GM18868 (cell line): Measurements from ENCODE around the gene LSP1.
A peak's percentile ranks its signal among the peaks of the same experiment; 100 is the strongest.
"Not testable (repeated sequence)": the region's sequence is repeated elsewhere in the genome, so short reads cannot be mapped to it uniquely, and the experiment has no call there.

Experiments
- ATAC-seq: cut with Tn5 transposase; IDR thresholded peaks from one replicate; pipeline ENCODE4 v1.9.1; 2021; ENCODE audit warnings: mild to moderate bottlenecking, moderate library complexity; ENCODE audit not compliant: unreplicated experiment

LSP1 gene

DNA sequence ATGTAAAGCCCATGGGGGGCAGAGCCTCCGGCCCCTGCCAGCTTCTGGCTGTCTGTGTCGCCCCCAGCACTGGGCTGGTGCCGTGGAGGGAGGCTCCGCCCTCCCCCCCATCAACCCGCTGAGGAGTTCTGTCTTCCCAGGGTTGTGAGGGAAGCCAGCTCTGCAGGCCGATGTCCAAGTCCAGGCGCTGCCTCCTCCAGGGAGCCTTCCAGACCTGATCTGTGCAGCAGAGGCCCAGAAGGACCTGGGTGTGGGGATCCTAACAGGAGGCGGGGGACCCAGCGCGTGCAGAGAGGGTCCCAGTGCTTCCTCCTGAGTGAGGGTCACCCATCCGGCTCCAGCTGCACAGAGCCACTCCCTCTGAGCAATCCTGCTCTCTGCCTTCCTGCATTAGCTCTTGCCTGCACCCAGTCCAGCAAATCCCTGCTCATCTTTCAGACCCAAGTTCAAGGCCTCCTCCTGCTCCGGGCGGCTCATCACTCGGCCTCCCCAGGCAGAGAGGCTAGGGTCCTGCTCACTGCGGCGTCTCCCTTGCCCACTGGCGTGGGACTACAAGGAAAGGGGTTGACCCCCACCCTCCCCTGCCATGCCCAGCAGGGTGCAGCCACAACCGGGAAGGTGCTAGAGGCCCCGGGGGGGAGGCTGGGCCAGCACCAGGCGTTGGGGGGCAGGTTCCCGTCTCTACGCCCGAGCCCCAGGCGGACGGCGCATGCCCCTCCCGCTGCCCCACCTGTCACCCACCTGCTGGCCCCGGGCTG lies 22.4 kb downstream of the LSP1 start:
- no peak for ATAC-seq

DNA sequence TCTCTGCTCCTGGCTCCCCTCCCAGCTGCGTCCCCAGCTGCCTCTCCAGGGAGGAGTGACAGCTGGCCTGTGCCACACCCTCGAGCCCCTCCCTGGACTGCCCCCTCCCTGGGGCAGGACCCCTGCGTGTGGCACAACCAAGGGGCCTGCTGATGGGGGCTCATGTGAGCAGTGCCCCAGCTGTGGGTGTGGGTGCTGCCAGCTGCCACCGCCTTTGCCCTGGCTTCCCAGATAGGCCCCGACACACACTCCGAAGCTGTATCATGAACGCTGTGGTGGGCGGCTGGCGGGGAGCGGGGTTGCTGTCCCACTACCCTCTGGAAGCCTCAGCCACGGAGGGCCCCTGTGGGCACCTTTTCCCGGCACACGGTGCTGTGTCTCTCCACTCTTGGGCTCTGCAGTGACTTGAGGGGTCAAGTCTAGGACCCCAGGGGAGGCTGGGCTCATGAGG lies 23.0 kb downstream of the LSP1 start:
- ATAC-seq = not testable (repeated sequence)

DNA sequence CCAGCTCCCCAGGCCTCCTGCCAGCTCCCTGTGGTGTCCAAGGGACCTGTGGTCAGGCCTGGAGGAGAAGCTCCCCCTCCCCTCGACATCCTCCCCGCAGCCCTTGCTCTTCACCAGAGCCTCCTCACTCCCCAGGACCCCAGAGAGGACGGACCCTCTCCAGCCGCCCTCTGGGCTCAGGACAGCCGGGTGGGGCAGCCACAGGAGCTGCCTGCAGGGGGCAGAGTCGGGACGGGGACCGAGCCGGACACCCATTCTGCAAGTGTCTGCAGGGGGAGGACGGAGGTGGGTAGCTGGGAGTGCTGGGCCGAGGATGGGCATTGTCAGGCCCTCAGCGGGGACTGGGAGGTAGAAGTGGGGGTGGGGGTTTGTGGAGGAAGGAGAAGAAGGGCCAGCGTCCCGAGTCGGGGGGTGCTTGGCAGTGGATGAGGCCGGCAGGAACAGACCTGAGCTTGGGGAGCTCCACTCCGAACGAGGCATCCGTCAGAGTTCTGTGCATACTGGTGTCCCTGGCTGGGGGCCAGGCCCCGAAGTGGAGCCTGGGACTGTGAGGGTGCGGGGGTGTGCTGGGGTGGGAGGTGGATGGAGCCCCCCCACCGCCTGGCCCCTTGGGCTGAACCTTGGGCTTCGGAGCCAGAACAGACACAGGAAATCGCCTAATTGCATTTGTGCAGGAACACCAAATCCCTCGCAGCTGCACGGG lies 23.6 kb downstream of the LSP1 start:
- no peak for ATAC-seq

DNA sequence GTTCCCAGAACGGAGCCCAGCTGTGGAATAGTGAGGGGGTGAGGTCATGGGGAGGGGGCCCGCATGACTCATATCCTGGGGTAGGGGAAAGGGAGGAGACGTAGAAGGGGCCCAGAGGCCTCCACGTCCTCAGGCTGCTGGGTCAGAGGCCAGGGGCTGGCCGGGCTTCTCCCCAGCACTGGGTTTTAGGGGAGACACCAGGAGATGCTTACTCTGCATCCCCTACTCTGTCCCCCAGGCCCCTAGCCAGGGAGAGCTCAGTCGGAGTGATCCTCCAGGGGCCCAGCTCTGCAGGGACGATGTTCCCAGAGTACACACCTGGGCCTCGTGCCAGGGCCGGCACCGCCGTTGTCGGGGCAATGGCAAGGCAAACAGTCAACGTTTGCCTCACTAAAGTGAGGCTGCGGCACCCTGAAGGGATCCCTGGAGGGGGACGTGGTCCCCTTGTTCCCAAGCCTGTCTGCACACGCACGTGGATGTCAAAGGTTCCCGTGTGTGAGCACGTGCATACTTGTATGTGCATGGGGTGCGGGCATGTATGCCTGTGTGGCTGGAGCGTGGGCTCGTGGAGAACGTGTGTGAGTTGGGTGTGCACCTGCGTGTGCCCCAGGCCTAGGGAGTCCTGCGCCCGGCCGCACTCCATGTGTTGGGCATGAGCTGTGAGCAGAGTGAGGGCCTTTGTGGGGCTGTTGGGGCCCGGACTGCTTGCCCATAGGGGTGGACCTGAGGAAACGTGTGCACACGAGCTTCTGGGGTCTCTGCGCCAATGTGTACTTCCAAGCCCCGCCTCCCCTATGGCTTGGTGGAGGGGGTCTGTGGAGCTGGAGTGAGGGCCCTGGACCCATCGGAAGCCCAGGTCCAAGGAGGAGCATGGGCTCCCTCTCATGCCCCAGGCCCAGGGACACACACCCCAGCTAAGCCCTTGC lies 24.6 kb downstream of the LSP1 start:
- ATAC-seq = no peak

DNA sequence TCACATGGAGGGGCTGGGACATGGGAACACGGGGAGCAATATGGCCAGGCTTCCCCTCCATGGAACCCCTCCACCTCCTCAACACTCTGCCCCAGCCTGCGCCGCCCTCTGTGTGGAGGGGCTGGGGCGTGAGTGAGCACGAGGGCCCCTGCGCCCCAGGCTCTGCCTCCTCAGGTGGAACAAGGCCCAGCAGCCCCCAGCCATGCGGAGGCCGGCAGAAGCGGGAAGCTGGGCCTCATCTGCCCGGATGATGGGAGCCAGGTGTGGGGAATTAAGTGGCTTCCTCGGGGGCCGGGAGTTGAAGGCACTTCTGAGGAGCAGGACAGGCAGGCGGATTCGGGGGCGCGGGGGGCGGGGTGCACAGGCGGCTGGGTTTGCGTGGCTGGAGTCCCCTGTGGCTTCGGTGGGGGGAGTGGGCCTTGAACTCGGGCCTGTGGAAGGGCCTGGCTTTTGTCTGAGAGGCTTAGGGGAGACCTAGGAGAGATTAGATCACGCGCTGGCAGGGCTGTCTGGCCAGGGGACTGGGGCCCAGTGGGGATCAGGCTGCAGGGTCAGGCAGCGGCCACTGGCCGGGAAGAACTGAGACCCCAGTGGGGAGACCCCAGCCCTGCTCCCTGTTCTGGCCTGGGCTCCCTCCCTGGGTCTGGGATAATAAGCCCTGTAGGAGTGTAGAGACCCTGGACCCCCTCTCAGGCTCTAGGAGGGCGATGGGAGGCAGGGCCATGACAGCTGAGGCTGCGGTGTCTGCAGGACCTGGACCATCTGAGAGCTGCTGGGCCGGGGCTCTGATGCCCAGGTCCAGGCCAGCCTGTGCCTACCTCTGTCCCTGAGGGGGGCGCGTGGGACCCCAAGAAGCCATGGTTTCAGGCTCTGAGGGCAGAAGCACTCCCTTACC lies 25.5 kb downstream of the LSP1 start:
- no peak for ATAC-seq

DNA sequence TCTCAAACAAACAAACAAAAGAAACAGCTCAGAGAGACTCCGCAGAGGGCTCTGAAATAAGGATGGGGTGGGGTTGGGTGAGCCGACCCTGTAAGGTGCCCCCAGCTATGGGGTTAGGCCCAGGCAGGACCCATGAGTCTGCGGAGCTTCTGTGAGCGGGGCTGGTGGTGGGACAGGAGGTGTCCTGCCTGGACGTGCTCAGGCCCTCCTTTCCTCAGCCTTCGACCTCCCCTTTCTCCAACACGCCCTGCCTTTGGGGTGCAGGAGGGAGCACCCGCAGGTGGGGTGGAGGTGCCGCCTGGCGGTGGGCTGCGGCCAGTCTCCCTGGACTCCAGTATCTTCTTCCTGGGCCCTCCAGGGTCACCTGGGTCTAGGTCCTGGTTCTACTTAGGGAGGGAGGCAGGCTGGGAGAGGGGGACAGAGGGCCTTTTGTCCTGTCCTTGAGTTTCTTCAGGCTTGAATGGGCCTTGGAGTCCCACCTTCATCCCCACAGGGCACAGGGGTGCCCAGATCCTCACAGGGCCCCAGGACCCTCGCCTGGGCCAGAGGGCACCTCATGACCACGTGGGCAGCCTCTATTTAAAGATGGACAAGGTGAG lies 26.6 kb downstream of the LSP1 start:
- ATAC-seq = no peak

DNA sequence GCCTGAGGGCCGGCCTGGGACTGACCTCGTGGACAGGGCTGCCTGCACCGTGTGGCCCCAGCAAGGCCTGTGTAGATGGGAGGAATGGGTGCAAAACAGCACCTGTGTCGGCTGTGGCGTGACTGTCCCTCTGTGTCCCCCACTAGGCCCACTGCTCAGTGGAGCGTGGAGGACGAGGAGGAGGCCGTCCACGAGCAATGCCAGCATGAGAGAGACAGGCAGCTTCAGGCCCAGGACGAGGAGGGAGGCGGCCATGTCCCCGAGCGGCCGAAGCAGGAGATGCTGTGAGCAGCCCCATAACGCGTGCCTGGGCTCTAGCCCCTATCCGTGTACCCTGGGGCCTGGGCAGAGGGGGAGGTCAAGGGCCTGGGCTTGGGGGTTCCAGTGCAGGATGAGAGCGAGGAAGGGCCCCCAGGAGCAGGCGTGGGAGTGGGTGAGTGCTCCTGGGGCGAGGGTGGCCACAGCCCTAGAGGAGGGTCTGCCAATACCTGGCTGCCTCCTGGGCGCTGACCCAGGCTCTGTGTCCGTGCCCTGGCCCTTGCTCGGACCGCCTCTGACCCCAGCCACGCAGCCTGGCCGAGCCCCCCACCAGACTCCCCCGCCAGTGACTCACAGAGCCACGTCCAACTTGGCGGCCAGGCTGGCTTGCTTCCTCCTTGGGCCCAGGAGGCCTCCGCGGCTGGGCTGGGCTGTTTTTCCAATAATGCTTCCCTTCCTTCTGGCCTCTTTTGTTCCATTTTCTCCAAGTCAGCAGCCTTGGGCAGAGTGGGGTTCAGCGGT lies 27.2 kb downstream of the LSP1 start:
- no peak for ATAC-seq

DNA sequence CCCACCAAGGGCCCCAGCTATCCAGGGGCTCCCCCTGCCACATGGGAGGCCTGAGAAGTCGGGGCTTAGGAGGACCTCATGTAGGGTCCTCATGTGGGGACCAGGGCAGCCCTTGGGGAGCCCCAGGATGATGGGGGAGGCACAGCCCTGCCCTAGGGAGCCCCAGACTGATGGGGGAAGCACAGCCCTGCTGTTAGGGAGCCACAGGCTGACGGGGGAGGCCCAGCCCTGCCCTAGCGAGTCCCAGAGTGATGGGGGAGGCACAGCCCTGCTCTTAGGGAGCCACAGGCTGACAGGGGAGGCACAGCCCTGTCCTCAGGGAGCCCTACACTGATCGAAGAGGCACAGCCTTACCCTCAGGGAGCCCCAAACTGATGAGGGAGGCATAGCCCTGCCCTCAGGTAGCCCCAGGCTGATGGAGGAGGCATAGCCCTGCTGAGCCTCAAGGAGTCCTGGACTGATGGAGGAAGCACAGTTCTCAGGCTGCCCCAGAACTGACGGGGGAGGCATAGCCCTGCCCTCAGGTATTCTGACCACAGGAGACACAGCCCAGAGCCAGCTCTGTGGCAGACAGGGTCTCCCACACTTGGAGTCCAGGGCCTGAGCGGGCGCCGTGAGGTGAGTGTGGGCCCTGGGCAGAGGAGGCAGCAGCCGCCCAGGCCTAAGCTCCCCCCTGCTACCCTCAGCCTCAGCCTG lies 28.0 kb downstream of the LSP1 start:
- ATAC-seq = no peak

DNA sequence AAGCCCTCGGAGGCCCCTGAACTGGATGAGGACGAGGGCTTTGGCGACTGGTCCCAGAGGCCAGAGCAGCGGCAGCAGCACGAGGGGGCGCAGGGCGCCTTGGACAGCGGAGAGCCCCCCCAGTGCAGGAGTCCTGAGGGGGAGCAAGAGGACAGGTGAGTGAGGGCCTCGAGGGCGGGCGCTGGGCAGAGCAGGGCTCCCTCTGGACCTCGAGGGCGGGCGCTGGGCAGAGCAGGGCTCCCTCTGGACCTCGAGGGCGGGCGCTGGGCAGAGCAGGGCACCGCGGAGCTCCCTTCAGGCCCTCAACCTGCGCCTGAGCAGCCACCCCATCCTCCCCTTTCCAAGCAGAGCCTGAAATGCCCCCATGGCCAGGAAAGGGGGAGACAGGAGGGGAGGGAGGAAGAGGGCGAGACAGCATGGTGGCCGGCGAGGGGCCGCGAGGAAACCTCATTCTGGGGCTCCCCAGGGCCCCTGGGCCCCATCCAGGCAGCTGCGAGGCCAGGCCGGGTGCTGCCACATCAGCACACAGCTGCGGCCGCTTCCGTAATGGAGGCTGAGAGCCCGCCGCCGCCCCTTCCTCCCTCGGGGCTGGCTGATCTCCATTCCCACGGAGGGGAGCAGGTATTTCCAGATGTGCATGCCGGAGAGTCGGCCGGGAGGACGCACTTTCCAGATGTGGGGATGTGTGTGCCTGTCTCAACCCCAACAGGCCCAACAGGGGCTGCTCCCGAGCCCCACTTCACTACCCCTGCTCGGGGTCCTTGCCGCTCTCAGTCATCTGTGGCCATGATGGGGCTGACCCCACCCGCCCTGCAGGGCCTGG lies 28.8 kb downstream of the LSP1 start:
- peak; percentile 35 for ATAC-seq

DNA sequence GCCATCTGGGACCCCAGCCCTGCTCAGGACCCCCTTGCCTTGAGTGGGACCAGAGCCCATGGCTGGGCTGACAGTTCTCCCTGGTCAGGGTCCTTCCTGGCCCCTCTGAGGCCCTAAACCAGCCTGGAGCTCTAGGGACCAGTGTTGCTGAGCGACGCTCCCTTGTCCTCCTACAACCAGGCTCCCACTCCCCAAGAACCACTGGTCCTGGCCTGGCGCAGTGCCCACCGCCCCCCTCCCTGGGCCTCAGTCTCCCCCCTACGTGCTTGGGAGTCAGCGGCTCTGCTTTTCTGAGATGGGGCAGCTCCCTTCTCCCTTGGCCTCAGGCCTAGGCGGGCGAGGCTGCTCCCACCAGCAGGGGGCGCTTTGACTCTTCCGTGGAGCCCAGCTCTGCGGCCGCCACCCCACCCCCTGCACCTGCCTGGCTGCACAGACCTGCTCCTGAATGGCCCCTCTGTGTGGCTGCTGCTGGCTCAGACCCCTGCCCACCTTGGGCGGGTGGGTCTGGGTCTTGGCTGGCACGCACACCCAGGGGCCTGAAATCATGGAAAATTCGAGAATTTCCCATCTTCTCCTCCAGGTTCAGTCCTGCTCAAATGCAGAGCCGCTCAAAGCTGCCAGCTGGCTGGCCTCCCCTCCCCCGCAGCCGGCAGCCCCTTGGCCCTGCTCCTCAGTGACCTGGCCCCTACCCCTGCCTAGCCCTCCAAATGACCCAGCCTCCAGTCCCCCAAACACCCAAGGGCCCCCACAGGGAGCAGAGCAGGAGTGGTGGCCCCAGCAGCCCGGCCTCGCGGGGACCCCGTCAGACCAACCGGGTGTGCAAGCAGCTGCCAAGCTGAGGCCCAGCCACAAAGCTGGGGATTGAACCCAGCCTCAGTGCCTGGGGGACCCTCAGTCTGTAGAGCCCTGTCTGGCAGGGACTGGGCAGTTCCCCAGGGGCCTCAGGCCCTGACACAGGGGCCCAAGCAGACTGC lies 29.7 kb downstream of the LSP1 start:
- ATAC-seq = peak; percentile 68

DNA sequence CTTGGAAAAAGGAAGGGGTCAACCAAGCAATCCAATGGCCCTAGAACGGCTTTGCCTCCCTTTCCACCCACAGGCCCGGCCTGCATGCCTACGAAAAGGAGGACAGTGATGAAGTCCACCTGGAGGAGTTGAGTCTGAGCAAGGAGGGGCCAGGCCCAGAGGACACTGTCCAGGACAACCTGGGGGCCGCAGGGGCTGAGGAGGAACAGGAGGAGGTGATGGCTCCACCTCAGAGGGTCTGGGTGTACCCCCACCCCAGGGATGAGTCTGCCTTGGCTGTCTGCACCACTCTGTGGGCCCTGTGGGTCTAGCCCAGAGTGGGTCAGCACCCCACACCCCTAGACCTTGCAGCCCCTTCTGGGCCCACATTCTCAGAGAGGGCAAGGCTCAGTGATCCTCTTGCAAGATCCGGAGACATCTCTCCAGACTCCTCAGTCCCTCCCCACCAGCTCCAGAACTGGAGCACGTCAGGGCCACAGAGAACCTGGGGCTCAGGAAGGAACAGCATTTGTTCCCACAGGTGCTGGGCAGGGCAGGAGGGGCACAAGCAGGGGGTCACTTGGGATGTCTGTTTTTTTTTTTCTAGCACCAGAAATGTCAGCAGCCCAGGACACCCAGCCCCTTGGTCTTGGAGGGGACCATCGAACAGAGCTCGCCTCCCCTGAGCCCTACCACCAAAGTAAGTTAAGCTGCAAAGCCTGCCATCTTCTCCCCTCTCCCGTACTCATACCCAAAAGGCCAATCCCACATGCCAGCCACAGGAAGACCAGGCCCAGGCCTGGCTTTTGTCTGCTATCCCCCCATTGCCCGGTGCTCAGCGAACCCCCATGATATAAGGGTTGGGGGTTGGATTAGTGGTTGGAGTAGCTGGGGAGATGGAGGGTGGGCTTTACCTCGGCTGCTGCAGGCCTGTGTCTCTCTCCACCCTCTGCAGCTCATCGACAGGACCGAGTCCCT lies 30.7 kb downstream of the LSP1 start:
- no peak for ATAC-seq

DNA sequence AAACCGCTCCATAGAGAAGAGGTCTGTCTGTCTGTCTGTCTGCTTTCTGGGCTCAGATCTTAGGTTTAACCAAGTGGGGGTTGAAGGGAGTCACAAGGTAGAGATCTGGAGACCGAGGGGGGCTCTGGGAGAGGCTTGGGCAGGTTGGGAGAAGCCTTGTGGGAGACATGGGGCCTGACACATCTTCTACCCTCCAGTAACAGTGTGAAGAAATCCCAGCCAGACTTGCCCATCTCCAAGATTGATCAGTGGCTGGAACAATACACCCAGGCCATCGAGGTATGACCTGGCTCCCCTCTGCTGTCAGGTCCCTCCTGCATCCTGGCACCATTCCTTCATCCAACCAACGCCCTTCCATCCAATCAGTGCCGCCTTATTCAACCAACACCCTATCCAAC lies 31.4 kb downstream of the LSP1 start:
- ATAC-seq = no peak

DNA sequence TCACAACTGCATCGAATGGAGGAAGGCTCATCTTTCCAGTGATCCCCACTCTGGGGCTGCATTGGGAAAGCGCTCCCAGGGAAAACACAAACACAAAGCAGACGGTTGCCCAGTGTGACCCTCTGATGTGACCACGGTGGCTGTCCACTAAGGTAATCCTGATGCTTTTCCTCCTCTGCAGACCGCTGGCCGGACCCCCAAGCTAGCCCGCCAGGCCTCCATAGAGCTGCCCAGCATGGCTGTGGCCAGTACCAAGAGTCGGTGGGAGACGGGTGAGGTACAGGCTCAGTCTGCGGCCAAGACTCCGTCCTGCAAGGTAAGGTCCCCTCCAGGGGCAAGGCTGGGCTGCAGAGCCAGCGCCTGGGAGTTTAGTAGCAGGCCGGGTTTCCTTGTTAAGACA lies 33.7 kb downstream of the LSP1 start:
- ATAC-seq = not testable (repeated sequence)

DNA sequence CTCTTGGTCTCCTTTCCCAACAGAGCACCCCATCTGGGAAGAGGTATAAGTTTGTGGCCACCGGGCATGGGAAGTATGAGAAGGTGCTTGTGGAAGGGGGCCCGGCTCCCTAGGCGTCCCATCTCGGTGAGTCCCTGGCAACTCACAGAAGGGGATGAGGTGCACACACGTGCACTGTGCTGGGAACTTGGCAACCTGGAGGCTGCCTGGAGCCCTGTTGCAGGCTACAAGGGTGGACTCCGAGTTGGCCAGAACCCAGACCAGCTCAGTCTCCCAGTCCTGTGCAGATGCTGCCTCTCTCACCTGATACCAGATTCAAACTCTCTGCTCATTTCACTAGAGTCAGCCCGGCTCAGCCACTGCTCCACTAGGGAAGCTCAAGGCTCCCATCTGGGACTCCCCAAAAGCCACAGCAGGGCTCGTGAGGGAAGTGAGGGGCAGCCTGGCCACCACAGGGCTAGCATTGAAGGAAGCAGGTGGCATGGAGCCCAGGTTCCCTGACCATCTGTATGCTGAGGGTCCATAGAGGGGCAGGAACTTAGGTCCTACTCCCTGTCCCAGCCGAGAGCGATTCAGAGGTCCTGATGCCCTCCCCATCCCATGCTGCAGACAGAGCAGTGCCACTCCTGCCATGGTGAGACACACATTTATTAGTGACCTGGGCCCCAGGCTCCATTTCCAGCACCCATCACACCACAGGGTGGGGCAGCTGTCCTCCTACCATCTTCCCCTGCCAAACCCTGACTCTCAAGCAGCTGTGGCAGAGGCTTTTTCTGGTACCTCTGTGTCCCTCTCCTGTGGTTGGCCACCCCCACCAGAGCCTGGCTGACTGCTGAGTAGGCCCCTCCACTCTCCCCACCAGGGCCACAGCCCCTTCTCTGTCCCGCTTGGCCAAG lies 34.8 kb downstream of the LSP1 start:
- ATAC-seq = no peak
